ENCODE measurements around the gene NDRG3.
"Not testable (repeated sequence)": the region's sequence is repeated elsewhere in the genome, so short reads cannot be mapped to it uniquely, and the experiment has no call there.

Gene NDRG3

GRCh38 chr20:36638876-36639400, 107.0 kb downstream of the NDRG3 start:
- not testable (repeated sequence) for DNase-seq

- DNase-seq = no peak
These were observed 111.5 kb downstream of the NDRG3 start for GRCh38 chr20:36634342-36634741.

GRCh38 chr20:36633285-36633772, 112.6 kb downstream of the NDRG3 start:
- DNase-seq = no peak

- peak; percentile 21 for DNase-seq
These were observed 113.2 kb downstream of the NDRG3 start for GRCh38 chr20:36632487-36633284.

- DNase-seq = no peak
These were observed 113.8 kb downstream of the NDRG3 start for GRCh38 chr20:36632147-36632486.

GRCh38 chr20:36631646-36632045, 114.2 kb downstream of the NDRG3 start:
- DNase-seq = no peak

- DNase-seq = peak; percentile 13
These were observed 115.9 kb downstream of the NDRG3 start for GRCh38 chr20:36629719-36630681.

GRCh38 chr20:36628076-36628475, 117.8 kb downstream of the NDRG3 start:
- no peak for DNase-seq

GRCh38 chr20:36624944-36625324, 121.0 kb downstream of the NDRG3 start:
- DNase-seq = no peak

GRCh38 chr20:36624068-36624943, 121.6 kb downstream of the NDRG3 start:
- DNase-seq = no peak

GRCh38 chr20:36623444-36623843, 122.4 kb downstream of the NDRG3 start:
- no peak for DNase-seq

GRCh38 chr20:36620917-36621316, 125.0 kb downstream of the NDRG3 start:
- no peak for DNase-seq

GRCh38 chr20:36614781-36615557, 130.9 kb downstream of the NDRG3 start:
- no peak for DNase-seq

GRCh38 chr20:36613974-36614373, 131.9 kb downstream of the NDRG3 start:
- no peak for DNase-seq

- no peak for DNase-seq
These were observed 134.3 kb downstream of the NDRG3 start for GRCh38 chr20:36611625-36612024.

- not testable (repeated sequence) for DNase-seq
These were observed 137.5 kb downstream of the NDRG3 start for GRCh38 chr20:36608388-36608728.

- DNase-seq = no peak
These were observed 138.1 kb downstream of the NDRG3 start for GRCh38 chr20:36607586-36608387.

GRCh38 chr20:36606158-36607066, 139.5 kb downstream of the NDRG3 start:
- peak; percentile 63 for DNase-seq

- peak; percentile 99 for DNase-seq
These were observed 140.3 kb downstream of the NDRG3 start, which contains the start of gene RAB5IF for GRCh38 chr20:36605399-36606157. TSS of gene RAB5IF (plus strand) at chr20:36605779. CDS start at chr20:36605952, 173 bp downstream.

Data from RPMI8226 (cell line).